GM19193 (cell line): Measurements from ENCODE around the gene KRT6C.

ENCODE experiments used
- POLR2A ChIP-seq: IDR thresholded peaks from 4 replicates; pipeline ENCODE4 v1.6.1; 2011; ENCODE audit not compliant: insufficient read depth, insufficient read length; ENCODE audit errors: extremely low read depth

Gene KRT6C

GRCh38 chr12:52513736-52514135 is 40.1 kb upstream of the KRT6C start:
- no peak for TF ChIP-seq POLR2A

DNA sequence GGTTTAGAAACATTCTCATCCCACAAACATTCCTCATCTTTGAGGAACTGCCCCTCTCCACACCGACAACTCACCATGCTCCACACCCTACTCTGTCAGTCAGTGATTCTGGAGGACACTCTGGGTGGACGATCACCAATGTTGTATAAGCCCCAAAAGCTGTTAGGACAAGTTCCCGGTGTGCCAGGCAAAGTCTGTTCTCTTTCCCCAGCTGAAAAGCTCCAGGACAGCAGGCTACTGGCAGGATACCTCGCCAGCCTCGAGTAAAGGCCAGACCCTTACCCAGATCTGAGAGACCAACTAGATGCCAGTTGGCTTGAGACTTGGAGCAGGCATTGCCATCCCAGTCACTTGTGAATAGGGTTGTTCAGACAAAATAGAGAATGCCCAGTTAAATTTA is 34.6 kb upstream of the KRT6C start:
- TF ChIP-seq POLR2A = no peak

- no peak for TF ChIP-seq POLR2A
Observed at GRCh38 chr12:52506858-52507715, 33.5 kb upstream of the KRT6C start.

DNA sequence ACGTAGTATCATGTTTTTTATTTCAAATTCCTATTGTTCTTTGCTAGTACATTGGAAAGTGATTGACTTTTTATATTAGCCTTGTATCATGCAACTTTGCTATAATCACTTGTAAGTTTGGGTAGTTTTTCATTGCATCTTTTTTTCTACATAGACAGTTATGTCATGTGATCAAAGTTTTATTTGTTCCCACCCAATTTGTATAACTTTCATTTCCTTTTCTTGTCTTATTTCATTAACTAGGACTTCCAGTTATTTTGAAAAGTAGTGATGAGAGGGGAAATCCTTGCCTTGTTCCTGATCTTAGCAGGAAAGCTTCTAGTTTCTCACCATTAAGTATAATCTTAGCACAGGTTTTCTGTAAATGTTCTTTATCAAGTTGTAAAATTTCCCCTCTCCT is 29.3 kb upstream of the KRT6C start:
- TF ChIP-seq POLR2A = no peak

GRCh38 chr12:52501490-52501889 is 27.9 kb upstream of the KRT6C start:
- no peak for TF ChIP-seq POLR2A

GRCh38 chr12:52499806-52500560 is 26.4 kb upstream of the KRT6C start:
- TF ChIP-seq POLR2A = no peak

DNA sequence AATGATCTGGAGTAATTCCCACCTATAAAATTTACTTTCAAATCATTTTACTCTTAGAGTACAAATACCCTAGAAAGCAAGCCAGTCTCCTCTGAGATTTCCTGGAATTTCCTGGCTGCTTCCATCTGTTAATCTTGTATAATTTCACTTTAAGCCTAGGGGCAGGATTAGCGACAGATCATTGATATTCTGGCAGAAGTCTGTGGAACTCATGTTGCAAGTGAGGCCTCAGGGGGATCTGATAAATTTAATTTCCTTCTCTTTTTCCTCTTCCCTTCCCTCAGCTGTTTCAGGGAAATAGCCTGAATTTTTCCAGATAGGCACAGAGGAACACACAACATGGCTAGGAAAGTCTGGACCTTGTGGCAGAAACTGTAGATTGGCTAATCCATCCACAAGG is 25.3 kb upstream of the KRT6C start:
- no peak for TF ChIP-seq POLR2A

DNA sequence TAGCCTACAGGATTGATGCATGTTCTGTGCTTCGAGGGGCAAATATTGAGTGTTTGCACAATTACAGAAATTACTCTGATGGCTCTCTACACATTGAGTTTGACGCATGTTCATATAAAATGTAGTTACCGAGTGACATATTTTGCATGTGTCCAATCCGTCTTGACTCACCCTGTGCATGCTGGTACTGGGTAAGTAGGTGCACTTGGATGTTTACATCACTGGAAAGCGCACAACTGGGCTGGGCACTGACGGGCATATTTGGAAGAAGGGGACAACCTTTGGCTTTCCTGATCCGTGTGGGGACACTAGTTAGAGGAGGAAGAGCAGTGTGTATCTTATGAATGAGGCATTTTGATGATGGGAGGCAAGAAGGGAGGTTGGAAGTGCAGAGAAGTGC is 24.4 kb upstream of the KRT6C start:
- TF ChIP-seq POLR2A = no peak

GRCh38 chr12:52496590-52497071 is 23.0 kb upstream of the KRT6C start:
- TF ChIP-seq POLR2A = no peak

- TF ChIP-seq POLR2A = no peak
Observed at GRCh38 chr12:52496054-52496453, 22.4 kb upstream of the KRT6C start.

GRCh38 chr12:52495389-52495788 is 21.8 kb upstream of the KRT6C start:
- TF ChIP-seq POLR2A = no peak

GRCh38 chr12:52494518-52494917 is 20.9 kb upstream of the KRT6C start:
- TF ChIP-seq POLR2A = no peak

DNA sequence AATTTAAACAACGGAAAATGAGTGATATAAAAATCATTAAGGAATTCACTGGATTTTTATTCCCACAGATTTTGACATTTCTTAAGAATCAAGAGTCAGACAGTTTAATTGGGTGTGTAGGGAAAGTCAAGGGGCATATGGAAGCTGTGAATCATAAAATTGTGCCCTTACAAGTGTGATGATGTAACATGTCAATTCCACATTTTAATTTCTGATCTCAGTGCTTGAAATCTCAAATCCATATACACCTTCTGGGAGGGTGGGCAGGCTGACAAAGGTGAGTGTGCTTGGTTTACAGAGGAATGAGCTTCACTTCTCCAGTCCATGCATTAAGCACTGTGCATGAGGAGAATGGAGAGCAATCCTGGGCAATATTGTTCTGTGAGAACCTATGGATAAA is 20.5 kb upstream of the KRT6C start:
- TF ChIP-seq POLR2A = no peak

- no peak for TF ChIP-seq POLR2A
Observed at GRCh38 chr12:52493172-52493571, 19.6 kb upstream of the KRT6C start, which contains the start of gene KRT6A. Gene KRT6A (minus strand): TSS chr12:52493257. CDS start chr12:52493188, 69 bp downstream.

DNA sequence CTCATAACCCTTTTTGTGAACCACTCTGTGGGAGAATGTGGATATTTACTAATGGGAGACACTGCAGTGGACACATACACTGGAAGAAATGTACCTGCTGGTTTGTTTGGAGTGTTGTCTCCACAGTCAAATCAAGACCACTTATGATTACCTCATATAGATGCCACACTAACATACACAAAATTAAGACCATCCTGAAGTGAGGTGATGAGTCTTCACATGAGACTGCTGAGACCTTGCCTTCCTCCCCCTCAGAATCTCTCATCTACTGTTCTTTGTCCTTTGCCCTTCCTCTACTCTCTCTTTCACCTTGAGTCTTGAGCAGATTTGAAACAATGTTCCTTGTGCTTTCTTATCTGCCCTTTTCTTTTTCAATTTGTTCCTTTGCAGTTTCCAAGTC is 15.1 kb upstream of the KRT6C start:
- no peak for TF ChIP-seq POLR2A

- TF ChIP-seq POLR2A = no peak
Observed at GRCh38 chr12:52487211-52487610, 13.6 kb upstream of the KRT6C start.
